Endothelial cell of umbilical vein (primary cell): ENCODE measurements around the gene BLM. TPM values are rescaled to one million over a fixed set of nuclear protein-coding genes. Genes with fewer than 3 reads are reported as not detected.

Source experiments
- BruUV-seq: library from RNA; stranded (reverse); fragments of 400-500 nt; replicated peaks from 2 replicates; lab custom pipeline; 2021; lab: Mats Ljungman, UMichigan
- CTCF ChIA-PET: fragments of 300-600, 350-600 bp; sonication (Branson Sonifier 250); formaldehyde crosslinking; loops from one replicate; lab custom pipeline; 2021; ENCODE audit warnings: antibody characterized with exemption, inconsistent platforms; lab: Charles Lee
- POLR2A ChIA-PET: fragments of 300-600, 350-600 bp; sonication (Branson Sonifier 250); formaldehyde crosslinking; loops from one replicate; lab custom pipeline; 2021; ENCODE audit warnings: antibody characterized with exemption, inconsistent platforms; lab: Charles Lee
- DNase-seq: peaks from one replicate; pipeline ENCODE4 v3.0.0-alpha.2; 2011; ENCODE audit warnings: low read depth, low spot score
- FAIRE-seq: peaks from 2 replicates; lab custom pipeline; 2011; peaks lifted over from hg19 to GRCh38; lab: Jason Lieb, UNC
- H2AFZ ChIP-seq: 2 replicates; pipeline ENCODE4 v1.6.0; 2012; ENCODE audit warnings: low read depth, low read length, control low read depth, inconsistent platforms
- H3K27ac ChIP-seq: 2 replicates; pipeline ENCODE4 v1.5.1; 2011; ENCODE audit warnings: low read depth, mild to moderate bottlenecking, control low read depth, low read length, moderate library complexity; ENCODE audit not compliant: insufficient read depth
- H3K27me3 ChIP-seq, 2 experiments: 2 replicates each; pipeline versions ENCODE4 v1.6.0 to v1.6.1; 2011; ENCODE audit warnings: low read length in 2 of 2, mixed read lengths in 1 of 2; ENCODE audit not compliant: control insufficient read depth in 2 of 2, insufficient read depth in 2 of 2
- H3K36me3 ChIP-seq, 2 experiments: 2 replicates in 1 of 2; 3 replicates in 1 of 2; pipeline ENCODE4 v1.5.1; 2011; ENCODE audit warnings: low read length in 2 of 2, mild to moderate bottlenecking in 1 of 2, moderate library complexity in 1 of 2; ENCODE audit not compliant: control insufficient read depth in 2 of 2, insufficient read depth in 2 of 2; ENCODE audit errors: extremely low read depth in 1 of 2
- H3K4me1 ChIP-seq: 3 replicates; pipeline ENCODE4 v1.5.1; 2011; ENCODE audit warnings: mild to moderate bottlenecking, low read length; ENCODE audit not compliant: control insufficient read depth, insufficient read depth; ENCODE audit errors: extremely low read depth
- H3K4me2 ChIP-seq: 2 replicates; pipeline ENCODE4 v1.6.1; 2011; ENCODE audit warnings: low read length, control low read depth, mixed read lengths; ENCODE audit not compliant: insufficient read depth
- H3K4me3 ChIP-seq, 3 experiments: fragments of 200-600 bp in 1 of 3; sonication (generic), shearing (Covaris generic) in 1 of 3; replicated peaks in 1 of 3; 2 replicates each; pipeline ENCODE4 v1.5.1; 2011 to 2016; ENCODE audit warnings: control low read depth in 3 of 3, low read length in 3 of 3, mild to moderate bottlenecking in 2 of 3, inconsistent platforms in 1 of 3, low read depth in 1 of 3, moderate library complexity in 1 of 3; ENCODE audit not compliant: insufficient read depth in 1 of 3
- H3K79me2 ChIP-seq: 2 replicates; pipeline ENCODE4 v1.6.0; 2012; ENCODE audit warnings: low read length, inconsistent platforms; ENCODE audit not compliant: control insufficient read depth, insufficient read depth
- H3K9ac ChIP-seq: replicated peaks from 2 replicates; pipeline ENCODE3; 2011; ENCODE audit warnings: low read length, control low read depth; ENCODE audit not compliant: insufficient read depth; ENCODE audit errors: extremely low read depth
- H3K9me1 ChIP-seq: replicated peaks from 3 replicates; pipeline ENCODE4 v1.6.0; 2011; ENCODE audit warnings: mild to moderate bottlenecking, low read length; ENCODE audit not compliant: control insufficient read depth, insufficient read depth; ENCODE audit errors: extremely low read depth
- H3K9me3 ChIP-seq: replicated peaks from 2 replicates; pipeline ENCODE4 v1.5.1; 2012; ENCODE audit warnings: low read length, inconsistent platforms; ENCODE audit not compliant: control insufficient read depth, insufficient read depth
- H4K20me1 ChIP-seq: replicated peaks from 2 replicates; pipeline ENCODE3; 2011; ENCODE audit warnings: mild to moderate bottlenecking, low read length; ENCODE audit not compliant: control insufficient read depth, insufficient read depth; ENCODE audit errors: extremely low read depth
- CTCF ChIP-seq, 2 donors: IDR thresholded peaks; 1 replicate in 1 of 2; 2 replicates in 1 of 2; pipeline ENCODE4 v1.5.1; 2011; ENCODE audit warnings: low read length in 2 of 2, mild to moderate bottlenecking in 2 of 2, moderate library complexity in 2 of 2, control low read depth in 1 of 2, inconsistent platforms in 1 of 2, low read depth in 1 of 2; ENCODE audit not compliant: insufficient read depth in 1 of 2; ENCODE audit errors: extremely low read depth in 1 of 2
- EZH2 ChIP-seq: IDR thresholded peaks from 2 replicates; pipeline ENCODE4 v1.6.1; 2012; ENCODE audit warnings: borderline replicate concordance, low read depth, mild to moderate bottlenecking, moderate library complexity, low read length, inconsistent platforms; ENCODE audit not compliant: severe bottlenecking
- FOS ChIP-seq: IDR thresholded peaks from 2 replicates; pipeline ENCODE4 v1.6.1; 2011; ENCODE audit warnings: mild to moderate bottlenecking, low read length, moderate library complexity, borderline replicate concordance; ENCODE audit not compliant: insufficient read depth
- GATA2 ChIP-seq: IDR thresholded peaks from 2 replicates; pipeline ENCODE4 v1.7.0; 2011; ENCODE audit warnings: low read depth, mild to moderate bottlenecking, moderate library complexity, mixed read lengths, low read length; ENCODE audit not compliant: insufficient read length, insufficient read depth
- JUN ChIP-seq: IDR thresholded peaks from 2 replicates; pipeline ENCODE4 v1.6.1; 2011; ENCODE audit warnings: borderline replicate concordance, low read depth; ENCODE audit not compliant: insufficient read length, insufficient read depth
- MAX ChIP-seq: IDR thresholded peaks from 2 replicates; pipeline ENCODE4 v1.6.1; 2011; ENCODE audit not compliant: insufficient read depth, insufficient read length
- MYC ChIP-seq: IDR thresholded peaks from one replicate; pipeline ENCODE4 v1.6.1; 2011; ENCODE audit warnings: mild to moderate bottlenecking, low read depth, low read length
- POLR2A ChIP-seq: IDR thresholded peaks from 2 replicates; pipeline ENCODE4 v1.6.1; 2012; ENCODE audit warnings: low read depth, mild to moderate bottlenecking, control low read depth, low read length
- POLR2AphosphoS5 ChIP-seq: IDR thresholded peaks from 2 replicates; pipeline ENCODE4 v1.6.1; 2012; ENCODE audit warnings: low read depth, mild to moderate bottlenecking, control low read depth, low read length, moderate library complexity; ENCODE audit not compliant: insufficient read depth
- dilution Hi-C: fragments of 300-500 bp; cut with MboI; formaldehyde crosslinking; loops from one replicate; pipeline ENCODE4 v1.15.0; 2019; ENCODE audit warnings: low sequenced_read_pairs; ENCODE audit not compliant: extremely low pct_ligation_motif_present
- intact Hi-C: fragments of 100-400 bp; cut with micrococcal nuclease; formaldehyde crosslinking; loops from one replicate; pipeline ENCODE4 v1.10.0; 2022
- polyA plus RNA-seq, 4 experiments: library from polyadenylated mRNA; depleted of rRNA in 3 of 4; stranded (reverse) in 3 of 4; unstranded in 1 of 4; fragments of >200 nt; gene quantifications; 2 replicates each; pipeline versions ENCODE4 v1.2.1 to v1.2.3, GENCODE V29; 2011 to 2012; ENCODE audit warnings: missing spikeins in 1 of 4
- total RNA-seq: library from RNA; stranded (reverse); gene quantifications from 2 replicates; pipeline ENCODE4 v1.2.3, GENCODE V29; 2021

BLM gene
- total and polyA plus RNA-seq, 2 donors (not counting 3 experiments of a cell fraction or from before 2014, with no cell fraction given) = 3.8 to 17.3 TPM

- Histone ChIP-seq H3K9me3 (no peaks in the 10 kb centered on the region), H3K27me3 (no peaks in the 10 kb centered on the region), H3K9ac (no peak overlapping the region), H2AFZ (no peak overlapping the region), H4K20me1 (no peaks in the 10 kb centered on the region), H3K79me2 (no peaks in the 10 kb centered on the region), H3K27ac (no peak overlapping the region), H3K36me3 (no peaks in the 10 kb centered on the region), H3K4me1 (no peaks in the 10 kb centered on the region), H3K4me3 (no peak overlapping the region), H3K4me2 (no peak overlapping the region), H3K9me1 (no peaks in the 10 kb centered on the region)
- dilution Hi-C loops (no loop called here), intact Hi-C loops (no loop called here)
- no peak for FAIRE-seq
- no peak for TF ChIP-seq POLR2A
- TF ChIP-seq JUN = no peak
- TF ChIP-seq GATA2 = no peak
- TF ChIP-seq EZH2 = no peak
- TF ChIP-seq FOS = no peak
- no peak for TF ChIP-seq MAX
- POLR2A ChIA-PET = no interaction called here
- no TSS peak for BruUV-seq
- CTCF ChIA-PET = no interaction called here
- DNase-seq = no peak
Observed at GRCh38 chr15:90857883-90858443, 140.8 kb downstream of the BLM start.

GRCh38 chr15:90859234-90860131 is 142.3 kb downstream of the BLM start:
- no peaks in the 10 kb centered on the region for H3K79me2 ChIP-seq
- H3K9ac ChIP-seq = no peak overlapping the region
- H3K36me3 ChIP-seq = no peaks in the 10 kb centered on the region
- no peak for TF ChIP-seq EZH2
- no peak for TF ChIP-seq FOS
- no peak for TF ChIP-seq JUN
- TF ChIP-seq POLR2AphosphoS5 = no peak
- TF ChIP-seq GATA2 = no peak
- TF ChIP-seq MYC = no peak
- no peak for TF ChIP-seq CTCF (IDR thresholded peaks at IDR 0.05; ENCODE audit: extremely low read depth in 1 of 2, insufficient read depth in 1 of 2, low read depth in 1 of 2, low read length in 2 of 2)
- no peak for TF ChIP-seq POLR2A
- no peak for TF ChIP-seq MAX
- H4K20me1 ChIP-seq = no peaks in the 10 kb centered on the region
- H2AFZ ChIP-seq = no peak overlapping the region
- no TSS peak for BruUV-seq
- FAIRE-seq (no peak), DNase-seq (no peak)
- dilution Hi-C loops = no loop called here
- H3K4me3 ChIP-seq = no peak overlapping the region
- no peak overlapping the region for H3K4me2 ChIP-seq
- CTCF ChIA-PET = interaction anchor here (0.7 kb wide), 1 partner anchor 14 kb away, joined by 3 read pairs; no protein-coding TSS in a partner anchor
- intact Hi-C loops = no loop called here
- H3K9me3 ChIP-seq = no peaks in the 10 kb centered on the region
- no peak overlapping the region for H3K27ac ChIP-seq
- POLR2A ChIA-PET = no interaction called here
- no peaks in the 10 kb centered on the region for H3K27me3 ChIP-seq
- H3K9me1 ChIP-seq = no peaks in the 10 kb centered on the region
- H3K4me1 ChIP-seq = no peaks in the 10 kb centered on the region
